Esophagus squamous epithelium (tissue), 4 donors: Measurements from ENCODE around the gene SCAMP2.

Experiments
- CTCF ChIP-seq, 6 experiments: fragments of 450-650 bp in 4 of 6; fragments of 200-600 bp in 2 of 6; sonication (generic) in 2 of 6; IDR thresholded peaks; one replicate each; pipeline ENCODE4 v1.5.1; 2016 to 2019; ENCODE audit warnings: antibody characterized with exemption in 6 of 6, mild to moderate bottlenecking in 4 of 6, moderate library complexity in 4 of 6
- POLR2A ChIP-seq, 4 donors: fragments of 450-650 bp; IDR thresholded peaks; one replicate each; pipeline ENCODE4 v1.6.1; 2017; ENCODE audit warnings: antibody characterized with exemption in 4 of 4, mild to moderate bottlenecking in 4 of 4, moderate library complexity in 3 of 4

GRCh38 chr15:74858369-74858740 lies 14.8 kb downstream of the SCAMP2 start:
- no peak for TF ChIP-seq CTCF (IDR thresholded peaks at IDR 0.05)
- no peak for TF ChIP-seq POLR2A (IDR thresholded peaks at IDR 0.05)
